Progenitor cell of endocrine pancreas (in vitro differentiated cells): Measurements from ENCODE around the gene IPO11. TPM values are rescaled to one million over a fixed set of nuclear protein-coding genes. Genes with fewer than 3 reads are reported as not detected.
"Not testable (repeated sequence)": the region's sequence is repeated elsewhere in the genome, so short reads cannot be mapped to it uniquely, and the experiment has no call there.

Experiments used
- DNase-seq: peaks from one replicate; pipeline ENCODE4 v3.0.0; 2021; ENCODE audit warnings: low spot score; ENCODE audit not compliant: unreplicated experiment
- H3K27ac Mint-ChIP-seq: 2 replicates; pipeline ENCODE4 v1.8.0; 2021; ENCODE audit warnings: mild to moderate bottlenecking, moderate library complexity, mixed read lengths
- H3K27me3 Mint-ChIP-seq: 2 replicates; pipeline ENCODE4 v1.8.0; 2021; ENCODE audit warnings: mixed read lengths
- H3K36me3 Mint-ChIP-seq: 2 replicates; pipeline ENCODE4 v1.8.0; 2022; ENCODE audit warnings: mixed read lengths; ENCODE audit not compliant: insufficient read depth
- H3K4me1 Mint-ChIP-seq: 2 replicates; pipeline ENCODE4 v1.8.0; 2021; ENCODE audit warnings: low read depth, mixed read lengths
- H3K4me3 Mint-ChIP-seq: 2 replicates; pipeline ENCODE4 v1.8.0; 2021; ENCODE audit warnings: low read depth, mild to moderate bottlenecking, moderate library complexity, mixed read lengths
- H3K9me3 Mint-ChIP-seq: 2 replicates; pipeline ENCODE4 v1.8.0; 2021; ENCODE audit warnings: low read depth, mixed read lengths
- CTCF ChIP-seq: fragments of 200-600 bp; sonication (generic); IDR thresholded peaks from one replicate; pipeline ENCODE4 v1.5.0; 2021; ENCODE audit warnings: antibody characterized with exemption, mild to moderate bottlenecking; ENCODE audit not compliant: unreplicated experiment
- total RNA-seq: library from RNA; stranded (reverse); gene quantifications from 2 replicates; pipeline ENCODE4 v1.2.1, GENCODE V29; 2021

Gene IPO11
- total RNA-seq, 1 donor from 2014 or later: 32.7 TPM

DNA sequence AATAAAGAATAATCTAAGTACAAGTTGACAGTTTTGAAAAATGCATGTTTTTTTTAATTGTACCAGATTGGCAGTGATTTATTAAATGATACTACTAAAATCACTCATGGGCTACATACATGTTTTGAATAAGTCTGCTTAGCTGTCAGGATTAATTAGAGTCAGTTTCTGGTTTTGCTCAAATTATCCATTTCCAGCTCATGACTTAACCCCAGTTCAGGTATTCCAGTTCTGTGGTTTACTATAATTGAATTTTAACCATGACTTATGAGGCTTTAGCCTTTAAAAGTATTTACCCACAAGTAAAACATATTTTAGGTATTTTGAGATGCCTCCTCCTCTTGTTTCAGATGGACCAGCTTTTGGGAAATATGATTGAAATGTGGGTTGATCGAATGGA is 148.2 kb downstream of the IPO11 start:
- no peak for TF ChIP-seq CTCF
- DNase-seq: no peak
- H3K36me3 Mint-ChIP-seq: peaks cover 14% of the 10 kb centered on the region
- peaks cover 3% of the 10 kb centered on the region for H3K9me3 Mint-ChIP-seq
- H3K4me3 Mint-ChIP-seq: no peak overlapping the region
- no peak overlapping the region for H3K27ac Mint-ChIP-seq
- no peaks in the 10 kb centered on the region for H3K27me3 Mint-ChIP-seq
- H3K4me1 Mint-ChIP-seq: no peaks in the 10 kb centered on the region

DNA sequence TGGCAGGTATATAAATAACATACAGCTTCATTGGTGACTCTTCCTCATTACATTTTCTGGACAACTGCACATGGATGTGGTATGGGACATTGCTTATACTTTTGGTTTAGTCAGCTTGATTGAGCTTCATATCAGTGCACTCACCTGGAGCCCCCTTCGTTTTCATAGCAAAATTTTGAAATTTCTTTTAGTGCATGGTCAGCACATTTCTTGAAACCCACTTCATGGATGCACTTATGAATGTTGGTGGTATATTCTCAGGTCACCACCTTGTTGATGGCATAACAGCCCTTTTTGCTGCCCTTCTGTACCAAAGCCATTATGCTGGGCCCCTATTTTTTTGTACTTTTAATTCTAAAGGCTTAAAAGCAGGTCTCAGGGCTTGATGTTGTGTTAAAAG is 149.3 kb downstream of the IPO11 start:
- Mint-ChIP-seq H3K27ac (no peak overlapping the region), H3K27me3 (no peaks in the 10 kb centered on the region), H3K4me1 (no peaks in the 10 kb centered on the region)

DNA sequence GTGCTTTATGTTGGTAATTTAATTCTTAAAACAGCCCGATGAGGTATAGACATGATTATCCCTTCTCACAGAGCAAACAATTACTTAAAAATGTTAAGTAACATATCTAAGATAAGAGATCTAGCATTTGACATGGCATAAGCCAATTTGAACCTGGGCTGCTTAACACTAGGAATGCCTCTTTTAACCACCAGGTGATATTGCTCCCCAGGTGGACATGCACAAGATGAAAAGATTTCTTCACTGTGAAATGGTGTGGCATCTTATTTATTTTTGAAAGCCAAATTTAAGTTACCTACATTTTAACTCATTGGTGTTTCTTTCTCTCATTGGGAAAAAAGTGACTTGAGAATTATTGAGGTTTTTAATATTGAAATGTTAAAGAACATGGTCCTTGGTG is 150.3 kb downstream of the IPO11 start:
- Mint-ChIP-seq H3K9me3 (peaks cover 11% of the 10 kb centered on the region), H3K27ac (no peak overlapping the region), H3K36me3 (peaks cover 23% of the 10 kb centered on the region), H3K4me3 (no peak overlapping the region), H3K27me3 (no peaks in the 10 kb centered on the region), H3K4me1 (no peaks in the 10 kb centered on the region)
- DNase-seq: no peak
- no peak for TF ChIP-seq CTCF

More for the DNA sequence above, 149.3 kb downstream of the IPO11 start:
- H3K4me3 Mint-ChIP-seq: no peak overlapping the region
- H3K36me3 Mint-ChIP-seq: peaks cover 17% of the 10 kb centered on the region
- TF ChIP-seq CTCF: no peak
- no peak for DNase-seq
- peaks cover 7% of the 10 kb centered on the region for H3K9me3 Mint-ChIP-seq

- Mint-ChIP-seq H3K27me3 (no peaks in the 10 kb centered on the region), H3K27ac (no peak overlapping the region), H3K36me3 (peaks cover 31% of the 10 kb centered on the region), H3K4me1 (no peaks in the 10 kb centered on the region), H3K9me3 (peaks cover 15% of the 10 kb centered on the region), H3K4me3 (no peak overlapping the region)
- no peak for DNase-seq
- TF ChIP-seq CTCF: no peak
These were observed 151.5 kb downstream of the IPO11 start for GRCh38 chr5:62564101-62564500.

- peaks cover 29% of the 10 kb centered on the region for H3K36me3 Mint-ChIP-seq
- not testable (repeated sequence) for H3K27me3 Mint-ChIP-seq, DNase-seq, H3K27ac Mint-ChIP-seq, H3K4me3 Mint-ChIP-seq, H3K4me1 Mint-ChIP-seq
- H3K9me3 Mint-ChIP-seq: peaks cover 15% of the 10 kb centered on the region
These were observed 153.2 kb downstream of the IPO11 start for GRCh38 chr5:62565740-62566139.

DNA sequence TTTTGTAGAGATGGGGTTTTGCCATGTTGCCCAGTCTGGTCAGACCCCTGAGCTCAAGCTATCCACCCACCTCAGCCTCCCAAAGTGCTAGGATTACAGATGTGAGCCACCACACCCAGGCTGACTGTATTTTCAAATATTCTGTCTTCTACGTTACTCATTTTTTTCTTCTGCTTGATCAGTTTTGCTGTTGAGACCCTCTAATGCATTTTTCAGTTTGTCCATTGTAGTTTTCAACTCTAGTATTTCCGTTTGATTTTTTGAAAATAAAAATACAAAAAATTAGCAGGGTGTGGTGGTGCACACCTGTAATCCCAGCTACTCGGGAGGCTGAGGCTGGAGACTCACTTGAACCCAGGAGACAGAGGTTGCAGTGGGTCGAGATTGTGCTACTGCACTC is 155.6 kb downstream of the IPO11 start:
- H3K36me3 Mint-ChIP-seq: peaks cover 27% of the 10 kb centered on the region
- H3K4me1 Mint-ChIP-seq: no peaks in the 10 kb centered on the region
- H3K27ac Mint-ChIP-seq: no peak overlapping the region
- H3K27me3 Mint-ChIP-seq: no peaks in the 10 kb centered on the region
- DNase-seq: no peak
- no peak overlapping the region for H3K4me3 Mint-ChIP-seq
- H3K9me3 Mint-ChIP-seq: peaks cover 15% of the 10 kb centered on the region
- no peak for TF ChIP-seq CTCF
